PC-9 (cell line): ENCODE data around the gene EXOC4.

ENCODE experiments used
- CTCF ChIP-seq: fragments of 200-600 bp; sonication (generic); conservative IDR thresholded peaks from 2 replicates; pipeline ENCODE4 v1.6.1; 2017; ENCODE audit warnings: mixed run types, antibody characterized with exemption, mild to moderate bottlenecking, moderate library complexity
- EZH2 ChIP-seq: fragments of 200-600 bp; sonication (generic); IDR thresholded peaks from 2 replicates; pipeline ENCODE4 v1.8.0; 2017; ENCODE audit warnings: antibody characterized with exemption, low read depth

- TF ChIP-seq CTCF (no peak), EZH2 (no peak)
These were observed 508.6 kb downstream of the EXOC4 start for GRCh38 chr7:133761443-133761842.
